ENCODE measurements around the gene LRRC8B. TPM values are rescaled to one million over a fixed set of nuclear protein-coding genes. Genes with fewer than 3 reads are reported as not detected.

The LRRC8B gene
- total and polyA plus RNA-seq, 2 of the 8 experiments (the other 6 are each of a cell fraction or from before 2014, with no cell fraction given): 18.4 to 29.2 TPM

- TF ChIP-seq CHD7 (IDR thresholded peaks at IDR 0.05; ENCODE audit: insufficient replicate concordance, low read length) (no peak), SUZ12 (IDR thresholded peaks at IDR 0.05; ENCODE audit: low read length) (no peak), SP4 (IDR thresholded peaks at IDR 0.05; ENCODE audit: low read length) (no peak)
Observed at GRCh38 chr1:89557956-89558355, 33.3 kb downstream of the LRRC8B start (continued).

All from H1 (cell line).